NCI-H748 (cell line): ENCODE data around the gene TRIOBP.
"Not testable (repeated sequence)": the region's sequence is repeated elsewhere in the genome, so short reads cannot be mapped to it uniquely, and the experiment has no call there.

ENCODE experiments used
- DNase-seq: peaks from one replicate; lab custom pipeline; 2025; ENCODE audit not compliant: unreplicated experiment; lab: John Stamatoyannopoulos, UW

The TRIOBP gene, protein sequence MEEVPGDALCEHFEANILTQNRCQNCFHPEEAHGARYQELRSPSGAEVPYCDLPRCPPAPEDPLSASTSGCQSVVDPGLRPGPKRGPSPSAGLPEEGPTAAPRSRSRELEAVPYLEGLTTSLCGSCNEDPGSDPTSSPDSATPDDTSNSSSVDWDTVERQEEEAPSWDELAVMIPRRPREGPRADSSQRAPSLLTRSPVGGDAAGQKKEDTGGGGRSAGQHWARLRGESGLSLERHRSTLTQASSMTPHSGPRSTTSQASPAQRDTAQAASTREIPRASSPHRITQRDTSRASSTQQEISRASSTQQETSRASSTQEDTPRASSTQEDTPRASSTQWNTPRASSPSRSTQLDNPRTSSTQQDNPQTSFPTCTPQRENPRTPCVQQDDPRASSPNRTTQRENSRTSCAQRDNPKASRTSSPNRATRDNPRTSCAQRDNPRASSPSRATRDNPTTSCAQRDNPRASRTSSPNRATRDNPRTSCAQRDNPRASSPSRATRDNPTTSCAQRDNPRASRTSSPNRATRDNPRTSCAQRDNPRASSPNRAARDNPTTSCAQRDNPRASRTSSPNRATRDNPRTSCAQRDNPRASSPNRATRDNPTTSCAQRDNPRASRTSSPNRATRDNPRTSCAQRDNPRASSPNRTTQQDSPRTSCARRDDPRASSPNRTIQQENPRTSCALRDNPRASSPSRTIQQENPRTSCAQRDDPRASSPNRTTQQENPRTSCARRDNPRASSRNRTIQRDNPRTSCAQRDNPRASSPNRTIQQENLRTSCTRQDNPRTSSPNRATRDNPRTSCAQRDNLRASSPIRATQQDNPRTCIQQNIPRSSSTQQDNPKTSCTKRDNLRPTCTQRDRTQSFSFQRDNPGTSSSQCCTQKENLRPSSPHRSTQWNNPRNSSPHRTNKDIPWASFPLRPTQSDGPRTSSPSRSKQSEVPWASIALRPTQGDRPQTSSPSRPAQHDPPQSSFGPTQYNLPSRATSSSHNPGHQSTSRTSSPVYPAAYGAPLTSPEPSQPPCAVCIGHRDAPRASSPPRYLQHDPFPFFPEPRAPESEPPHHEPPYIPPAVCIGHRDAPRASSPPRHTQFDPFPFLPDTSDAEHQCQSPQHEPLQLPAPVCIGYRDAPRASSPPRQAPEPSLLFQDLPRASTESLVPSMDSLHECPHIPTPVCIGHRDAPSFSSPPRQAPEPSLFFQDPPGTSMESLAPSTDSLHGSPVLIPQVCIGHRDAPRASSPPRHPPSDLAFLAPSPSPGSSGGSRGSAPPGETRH (N-terminal part only)

DNA sequence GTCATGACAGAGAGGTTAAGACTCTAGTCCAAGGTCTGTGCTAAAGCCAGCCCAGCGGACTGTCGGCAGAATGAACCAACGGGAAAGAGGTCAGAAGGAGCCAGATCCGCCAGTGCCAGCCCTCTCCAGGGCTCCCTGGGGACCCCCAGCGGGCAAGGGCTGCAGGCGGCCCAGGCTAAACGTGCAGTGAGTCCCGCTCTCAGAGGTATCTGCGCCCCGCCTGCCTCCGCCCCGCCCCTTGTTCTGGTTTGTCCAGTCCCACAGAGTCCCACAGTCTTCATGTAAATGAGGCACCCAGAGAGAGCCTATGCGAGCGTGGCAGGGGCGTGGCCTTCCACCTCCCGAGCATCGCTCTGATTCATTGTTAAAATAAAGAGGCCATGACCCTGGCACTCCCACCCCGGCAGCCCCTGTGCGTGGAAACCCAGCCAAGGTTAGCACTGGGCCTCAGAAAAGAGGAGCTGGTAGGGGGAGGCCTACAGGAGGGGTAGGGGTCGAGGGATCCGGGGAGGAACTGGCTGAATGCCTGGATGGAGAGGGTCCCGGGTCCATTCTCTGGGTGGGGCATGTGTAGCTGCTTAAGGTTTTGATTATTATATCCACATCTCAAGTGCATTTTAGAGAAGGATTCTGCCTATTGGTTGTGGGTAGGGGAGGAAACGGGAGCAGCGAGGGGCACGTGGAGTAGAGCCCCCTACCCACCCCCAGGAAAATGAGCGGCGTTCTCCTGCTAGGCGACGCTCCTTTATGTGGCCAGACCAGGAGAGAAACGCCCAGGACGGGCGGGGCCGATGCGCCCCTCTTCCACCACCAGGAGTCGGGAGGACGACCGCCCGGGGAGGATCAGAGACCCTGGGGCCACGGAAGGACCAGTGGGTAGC, at the start of gene TRIOBP:
Gene TRIOBP, plus strand, starts transcription at position 392 of the 881 bp plus-strand sequence. CDS start 4,318 bp downstream, outside the sequence.
- DNase-seq, result peak; percentile 95

GRCh38 chr22:37647317-37647716, 49.5 kb upstream of the TRIOBP start:
- no peak for DNase-seq

- DNase-seq, result no peak
These were observed 48.9 kb upstream of the TRIOBP start for GRCh38 chr22:37647928-37648327.

DNA sequence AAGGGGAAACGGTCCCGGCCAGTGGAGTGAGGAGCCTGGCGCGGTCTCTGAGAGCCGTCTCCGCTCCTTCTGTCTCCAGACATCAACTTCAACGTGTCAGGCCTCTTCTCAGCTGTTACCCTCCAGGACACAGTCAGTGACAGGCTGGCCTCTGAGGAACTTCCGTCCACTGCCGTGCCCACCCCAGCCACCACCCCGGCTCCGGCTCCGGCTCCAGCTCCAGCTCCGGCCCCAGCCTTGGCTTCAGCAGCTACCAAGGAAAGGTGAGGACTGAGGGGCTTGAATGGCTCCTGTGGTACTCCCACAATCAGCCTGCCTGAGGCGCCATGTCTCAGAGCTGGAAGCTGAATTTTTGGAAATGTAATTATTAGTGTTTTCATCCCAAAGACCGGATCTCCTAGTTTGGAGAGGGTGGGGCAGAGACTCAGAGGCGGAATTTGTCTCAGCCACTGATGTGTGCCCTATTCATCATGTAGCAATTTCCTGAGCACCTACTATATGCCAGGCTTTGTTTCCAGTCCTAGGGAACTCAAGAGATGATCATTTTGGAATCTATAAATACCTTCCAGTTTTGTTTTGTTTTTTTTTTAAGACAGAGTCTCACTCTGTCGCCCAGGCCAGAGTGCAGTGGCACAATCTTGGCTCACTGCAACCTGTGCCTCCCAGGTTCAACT, 46.2 kb upstream of the TRIOBP start:
- DNase-seq, result no peak

GRCh38 chr22:37654563-37655251, 42.1 kb upstream of the TRIOBP start:
- DNase-seq, result no peak

DNA sequence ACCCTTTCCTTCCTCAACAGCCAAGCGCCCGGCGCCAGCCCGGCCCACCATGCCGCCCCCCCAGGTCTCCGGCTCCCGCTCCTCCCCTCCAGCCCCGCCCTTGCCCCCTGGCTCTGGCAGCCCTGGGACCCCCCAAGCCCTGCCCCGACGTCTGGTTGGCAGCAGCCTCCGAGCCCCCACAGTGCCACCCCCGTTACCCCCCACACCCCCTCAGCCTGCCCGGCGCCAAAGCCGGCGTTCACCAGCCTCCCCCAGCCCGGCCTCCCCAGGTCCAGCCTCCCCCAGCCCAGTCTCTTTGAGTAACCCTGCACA, 41.6 kb upstream of the TRIOBP start:
- DNase-seq, result no peak

GRCh38 chr22:37656583-37656982, 40.3 kb upstream of the TRIOBP start:
- not testable (repeated sequence) for DNase-seq

DNA sequence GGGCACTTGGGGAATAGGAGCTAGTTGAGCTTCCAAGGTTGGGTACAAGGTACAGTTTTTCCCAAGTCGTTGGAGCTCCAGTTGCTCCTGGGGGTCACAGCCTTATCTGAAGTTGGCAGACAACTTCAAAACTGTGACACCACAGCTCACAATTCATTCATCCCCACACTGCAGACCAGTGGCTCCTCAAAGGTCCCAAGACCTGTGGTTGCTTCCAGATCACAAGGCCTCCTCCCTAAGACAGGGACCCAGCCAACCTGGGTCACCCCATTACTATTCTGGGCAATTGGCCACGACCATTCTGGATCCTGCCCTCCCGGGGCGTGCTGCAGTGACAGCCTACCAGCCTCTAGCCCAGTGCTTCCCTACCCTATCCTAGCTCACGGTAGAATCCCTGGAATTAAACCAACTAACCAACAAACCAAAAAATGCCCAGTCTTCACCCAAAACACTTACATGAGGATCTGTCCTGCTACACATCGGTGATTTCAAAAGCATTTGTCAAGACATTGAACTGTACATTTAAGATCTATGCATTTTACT, 39.2 kb upstream of the TRIOBP start:
- peak; percentile 25 for DNase-seq

DNA sequence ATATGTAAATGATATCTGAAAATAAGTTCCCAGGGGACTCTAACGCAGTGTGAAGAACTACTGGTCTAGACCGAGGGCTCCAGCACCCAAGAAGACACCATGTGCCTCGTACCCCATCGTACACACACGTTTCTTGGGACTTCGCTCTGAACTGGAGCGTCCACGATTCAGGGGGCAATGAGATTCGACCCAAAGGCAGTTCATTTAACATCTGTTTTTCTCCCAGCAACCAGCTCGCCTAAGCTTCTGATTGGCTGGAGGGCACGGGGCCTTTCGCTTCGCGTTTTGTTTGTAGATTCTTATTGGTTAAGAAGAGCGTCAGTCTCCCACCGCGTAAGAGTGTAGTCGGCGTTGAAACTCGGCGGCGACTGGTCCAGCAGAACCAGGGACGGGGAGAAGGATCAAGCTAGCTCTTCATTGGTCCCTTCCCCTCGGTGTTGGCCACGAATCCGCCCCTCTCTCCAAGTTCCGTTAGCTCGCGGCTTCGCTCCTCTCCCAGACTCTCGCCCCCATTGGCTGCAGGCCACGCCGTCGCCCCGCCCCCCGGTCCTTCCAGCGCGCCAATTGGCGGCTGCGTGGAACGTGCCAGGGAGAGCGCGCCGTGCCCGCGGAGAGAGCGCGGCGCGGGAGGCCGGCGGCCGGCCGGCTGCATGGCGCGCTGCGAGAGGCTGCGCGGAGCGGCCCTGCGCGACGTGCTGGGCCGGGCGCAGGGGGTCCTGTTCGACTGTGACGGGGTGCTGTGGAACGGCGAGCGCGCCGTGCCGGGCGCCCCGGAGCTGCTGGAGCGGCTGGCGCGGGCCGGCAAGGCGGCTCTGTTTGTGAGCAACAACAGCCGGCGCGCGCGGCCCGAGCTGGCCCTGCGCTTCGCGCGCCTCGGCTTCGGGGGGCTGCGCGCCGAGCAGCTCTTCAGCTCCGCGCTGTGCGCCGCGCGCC, 38.4 kb upstream of the TRIOBP start, which contains the start of gene PDXP:
Gene PDXP, plus strand, starts transcription at position 591 of the 933 bp plus-strand sequence. Its CDS starts 60 bp downstream, at position 651.
- peak; percentile 99 for DNase-seq

DNA sequence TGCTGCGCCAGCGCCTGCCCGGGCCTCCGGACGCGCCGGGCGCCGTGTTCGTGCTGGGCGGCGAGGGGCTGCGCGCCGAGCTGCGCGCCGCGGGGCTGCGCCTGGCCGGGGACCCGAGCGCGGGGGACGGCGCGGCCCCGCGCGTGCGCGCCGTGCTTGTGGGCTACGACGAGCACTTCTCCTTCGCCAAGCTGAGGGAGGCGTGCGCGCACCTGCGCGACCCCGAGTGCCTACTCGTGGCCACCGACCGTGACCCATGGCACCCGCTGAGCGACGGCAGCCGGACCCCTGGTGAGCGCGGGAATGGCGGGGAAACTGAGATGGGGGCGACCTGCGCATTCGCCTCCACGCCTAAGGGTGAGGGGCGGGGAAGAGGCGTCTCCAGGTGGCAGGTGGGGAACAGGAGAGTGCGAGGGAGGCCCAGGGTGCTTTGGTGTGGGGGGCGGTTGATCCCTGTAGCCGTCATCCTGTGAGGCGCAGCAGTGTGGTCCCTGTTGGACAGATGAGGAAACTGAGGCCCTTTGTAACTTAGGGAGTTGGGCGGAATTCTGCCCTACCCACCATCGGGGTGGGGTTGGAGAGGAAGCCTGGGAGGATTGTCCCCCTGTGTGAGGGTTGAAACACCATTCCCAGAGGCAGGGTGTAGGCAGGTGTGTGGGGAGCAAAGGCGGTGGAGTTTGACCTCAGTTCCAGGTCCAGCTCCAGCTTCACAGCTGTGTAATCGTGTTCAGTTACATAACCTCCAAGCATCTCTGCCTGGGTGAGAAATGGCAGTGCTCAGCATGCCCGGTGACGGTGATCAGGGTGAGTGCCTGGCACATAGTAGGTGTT, 37.6 kb upstream of the TRIOBP start:
- DNase-seq, result peak; percentile 57

DNA sequence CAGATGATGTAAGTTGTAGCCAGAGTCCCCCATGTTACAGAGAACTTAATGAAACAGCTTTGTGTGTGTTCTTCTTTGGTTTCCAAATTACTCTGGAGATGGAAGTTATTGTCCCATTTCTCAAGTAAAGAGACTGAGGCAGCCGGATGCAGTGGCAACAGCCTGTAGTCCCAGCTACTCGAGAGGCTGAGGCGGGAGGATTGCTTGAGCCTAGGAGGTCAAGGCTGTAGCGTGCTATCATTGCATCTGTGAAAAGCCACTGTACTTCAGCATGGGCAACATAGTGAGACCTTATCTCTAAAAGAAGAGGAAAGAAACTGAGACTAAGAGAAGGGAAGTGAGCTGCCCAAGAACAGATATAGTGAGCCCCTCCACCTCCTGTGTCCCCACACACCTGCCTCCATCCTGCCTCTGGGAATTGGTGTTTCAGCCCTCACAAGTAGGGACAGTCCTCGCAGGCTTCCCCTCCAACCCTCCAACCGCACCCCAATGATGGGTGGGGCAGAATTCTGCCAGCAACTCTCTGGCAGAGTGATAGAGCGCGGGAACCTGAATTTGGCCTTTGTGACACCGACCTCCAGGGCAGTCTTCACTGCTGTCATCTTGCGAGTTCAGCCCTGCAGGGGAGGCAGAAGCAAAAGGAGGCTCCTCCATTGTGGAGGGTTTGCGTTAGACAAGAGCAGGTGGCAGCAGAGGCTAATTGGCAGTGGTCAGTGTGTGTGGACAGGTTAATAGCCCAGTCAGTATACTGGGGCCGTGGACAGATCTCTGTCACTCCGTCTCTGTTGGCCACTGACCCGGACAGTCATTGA, 36.7 kb upstream of the TRIOBP start:
- DNase-seq, result no peak

GRCh38 chr22:37660709-37661045, 36.2 kb upstream of the TRIOBP start:
- no peak for DNase-seq

DNA sequence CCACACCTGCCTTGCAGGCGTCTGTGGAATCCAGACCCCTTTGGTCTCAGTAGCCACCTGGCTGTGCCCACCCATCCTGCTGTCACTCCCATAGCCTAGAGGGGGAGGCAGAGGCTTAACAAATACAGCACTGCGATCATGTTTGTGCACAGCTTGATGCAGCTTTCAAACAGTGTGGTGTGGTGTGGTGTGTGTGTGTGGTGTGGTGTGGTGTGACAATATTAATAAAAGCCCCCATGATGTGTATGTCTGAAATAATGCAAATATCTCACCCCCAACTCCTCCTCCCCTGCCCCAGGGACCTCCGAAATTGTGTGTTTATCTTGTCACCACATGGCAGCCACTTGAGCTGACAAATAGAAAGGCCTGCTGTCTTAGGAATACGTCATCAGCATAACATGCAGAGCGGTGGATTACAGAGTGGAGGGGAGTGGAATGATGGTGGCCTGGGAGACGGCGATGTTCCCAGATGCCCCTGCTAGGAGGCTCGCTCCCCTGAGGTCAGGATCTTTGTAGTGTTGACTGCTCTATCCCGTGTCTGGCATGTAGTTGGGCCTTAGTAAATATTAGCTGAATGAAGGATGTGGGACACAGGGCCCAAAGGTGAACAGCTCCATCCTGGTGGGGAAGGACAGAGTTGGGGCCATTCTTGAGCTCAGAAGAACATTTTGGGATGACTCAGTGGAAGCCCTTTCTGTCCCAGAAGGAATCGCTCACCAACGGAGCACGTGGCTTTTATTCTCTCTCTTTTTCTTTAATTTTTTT, 35.5 kb upstream of the TRIOBP start:
- DNase-seq, result peak; percentile 68

DNA sequence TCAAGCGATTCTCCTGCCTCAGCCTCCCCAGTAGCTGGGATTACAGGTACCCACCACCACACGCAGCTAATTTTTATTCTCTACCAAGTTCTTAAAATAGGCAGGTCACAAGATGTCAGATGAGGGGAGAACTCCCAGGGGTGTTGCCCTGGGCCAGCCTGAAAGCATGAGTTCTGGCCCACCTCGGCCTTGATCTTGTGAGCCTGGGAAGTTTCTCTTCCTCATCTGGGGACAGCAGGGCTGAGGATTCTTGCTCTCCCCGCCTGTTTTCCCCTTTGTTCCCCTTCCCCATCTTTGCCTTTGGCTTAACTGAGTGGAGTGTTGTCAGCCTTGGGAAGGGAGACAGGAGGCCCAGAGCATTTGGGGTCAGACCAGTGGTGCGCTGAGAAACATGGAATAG, 34.8 kb upstream of the TRIOBP start:
- DNase-seq, result no peak

DNA sequence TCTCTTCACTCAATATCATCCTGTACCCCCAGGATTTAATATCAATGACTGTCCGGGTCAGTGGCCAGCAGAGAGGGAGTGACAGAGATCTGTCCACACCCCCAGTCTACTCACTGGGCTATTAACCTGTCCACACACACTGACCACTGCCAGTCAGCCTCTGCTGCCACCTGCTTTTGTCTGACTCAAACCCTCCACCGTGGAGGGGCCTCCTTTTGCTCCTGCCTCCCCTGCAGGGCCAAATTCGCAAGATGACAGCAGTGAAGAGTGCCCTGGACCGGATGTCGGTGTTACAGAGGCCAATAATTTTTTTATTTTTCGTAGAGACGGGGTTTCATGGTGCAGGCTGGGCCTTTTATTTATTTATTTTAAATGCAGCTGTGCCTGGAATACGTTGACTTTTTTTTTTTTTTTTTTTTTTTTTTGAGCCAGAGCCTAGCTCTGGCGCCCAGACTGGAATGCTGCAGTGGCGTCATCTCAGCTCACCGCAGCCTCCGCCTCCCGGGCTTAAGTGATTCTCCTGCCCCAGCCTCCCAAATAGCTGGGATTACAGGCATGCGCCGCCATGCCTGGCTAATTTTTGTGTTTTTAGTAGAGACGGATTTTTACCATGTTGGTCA, 33.2 kb upstream of the TRIOBP start:
- DNase-seq, result no peak
